Stimulated activated CD4-positive, alpha-beta T cell treated with anti-CD3 and anti-CD28 coated beads, TNF-alpha, amount 100 ng/mL, for 24 hours (primary cell): ENCODE results near the gene CAMKK1.

Experiments
- DNase-seq, 3 experiments: peaks; one replicate each; pipeline ENCODE4 v3.0.0-alpha.2; 2020; ENCODE audit warnings: low read depth in 3 of 3

The CAMKK1 gene

DNA sequence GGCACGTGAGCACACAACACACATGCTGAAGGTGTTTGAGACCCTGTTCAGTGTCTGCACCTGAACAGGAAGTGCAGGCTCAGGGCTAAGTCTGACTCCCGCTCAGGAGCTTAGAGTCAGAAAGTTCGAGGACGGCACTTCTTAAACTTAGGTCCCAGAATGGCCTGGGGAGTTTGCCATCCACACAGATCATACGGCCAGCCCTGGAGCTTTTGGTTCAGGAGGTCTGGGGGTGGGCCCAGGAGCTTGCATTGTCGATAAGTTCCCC is 4.0 kb upstream of the CAMKK1 start:
- no peak for DNase-seq

- DNase-seq: no peak
Observed at GRCh38 chr17:3896108-3896967, 3.5 kb upstream of the CAMKK1 start.

DNA sequence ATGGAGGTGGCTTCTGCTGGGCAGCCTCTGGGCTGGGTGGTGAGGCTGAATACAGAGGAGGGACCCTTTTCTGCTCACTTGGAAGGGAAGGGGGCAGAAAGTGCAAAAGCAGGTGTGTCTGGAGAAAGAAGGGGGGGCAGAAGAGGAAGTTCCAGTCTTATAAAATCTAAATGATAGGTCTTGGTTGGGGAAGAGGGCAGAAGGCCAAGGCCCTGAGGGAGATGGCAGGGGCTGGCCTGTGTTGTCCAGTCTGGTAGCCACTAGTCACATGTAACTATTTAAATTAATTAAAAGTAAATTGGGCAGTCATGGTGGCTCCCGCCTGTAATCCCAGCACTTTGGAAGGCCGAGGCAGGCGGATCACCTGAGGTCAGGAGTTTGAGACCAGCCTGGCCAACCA is 2.5 kb upstream of the CAMKK1 start:
- DNase-seq: no peak

DNA sequence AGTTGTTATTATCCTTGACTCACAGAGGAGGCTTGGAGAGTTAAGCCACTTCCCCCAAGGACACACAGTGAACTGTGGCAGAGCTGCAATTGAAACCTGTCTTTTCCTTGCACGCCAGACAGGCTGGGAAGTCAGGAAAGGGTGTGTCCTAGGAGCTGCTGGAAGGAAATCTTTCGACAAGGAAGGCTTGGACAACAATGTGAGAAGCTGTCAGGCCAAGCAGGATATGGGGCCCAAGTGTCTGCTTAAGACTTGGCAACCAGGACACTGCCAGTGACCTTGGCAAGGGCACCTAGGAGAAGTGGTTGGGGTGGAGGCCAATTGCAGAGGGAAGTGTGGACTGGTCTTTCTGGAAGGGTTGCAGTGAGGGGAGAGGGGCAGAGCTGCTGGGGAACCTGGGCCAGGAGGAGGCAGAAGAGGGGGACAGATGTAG is 2.1 kb upstream of the CAMKK1 start:
- no peak for DNase-seq

DNA sequence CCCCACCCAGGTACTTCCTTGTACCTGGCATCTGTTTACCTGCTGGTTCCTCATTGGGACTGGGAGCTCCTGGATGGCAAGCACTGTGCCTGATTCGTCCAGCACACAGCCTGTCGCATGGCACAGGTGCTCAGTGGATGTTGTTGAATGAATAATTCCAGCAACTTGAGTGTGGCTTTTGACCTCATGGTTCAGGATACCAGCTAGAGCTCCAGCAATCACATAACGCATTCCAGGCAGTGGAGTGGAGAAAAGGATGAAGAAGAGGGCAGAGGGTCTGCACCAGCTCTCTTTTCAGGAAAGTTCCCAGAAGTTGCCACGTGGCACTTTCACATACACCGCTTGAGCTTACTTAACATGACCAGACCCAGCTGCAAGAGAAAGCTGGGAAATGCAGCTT is 1.3 kb upstream of the CAMKK1 start:
- no peak for DNase-seq

DNA sequence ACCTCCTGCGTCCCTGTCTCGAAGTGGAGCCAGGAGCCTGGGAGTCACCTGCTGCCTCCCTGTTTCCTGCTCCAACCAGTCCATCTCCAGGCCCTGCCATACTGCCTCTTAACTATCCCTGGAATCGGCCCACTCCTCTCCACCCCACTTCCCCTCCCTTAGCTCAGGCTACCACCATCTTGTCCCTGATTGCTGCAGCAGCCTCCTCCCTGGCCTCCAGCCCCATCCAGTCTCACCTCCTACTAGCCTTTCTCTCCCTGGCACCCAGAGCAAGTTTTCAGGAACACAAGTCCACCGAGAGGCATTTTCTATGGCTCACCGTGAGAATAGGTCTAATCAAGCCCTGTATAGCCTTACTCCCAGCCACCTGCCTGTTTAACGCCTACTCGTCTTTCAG is 865 bp upstream of the CAMKK1 start:
- DNase-seq: no peak

DNA sequence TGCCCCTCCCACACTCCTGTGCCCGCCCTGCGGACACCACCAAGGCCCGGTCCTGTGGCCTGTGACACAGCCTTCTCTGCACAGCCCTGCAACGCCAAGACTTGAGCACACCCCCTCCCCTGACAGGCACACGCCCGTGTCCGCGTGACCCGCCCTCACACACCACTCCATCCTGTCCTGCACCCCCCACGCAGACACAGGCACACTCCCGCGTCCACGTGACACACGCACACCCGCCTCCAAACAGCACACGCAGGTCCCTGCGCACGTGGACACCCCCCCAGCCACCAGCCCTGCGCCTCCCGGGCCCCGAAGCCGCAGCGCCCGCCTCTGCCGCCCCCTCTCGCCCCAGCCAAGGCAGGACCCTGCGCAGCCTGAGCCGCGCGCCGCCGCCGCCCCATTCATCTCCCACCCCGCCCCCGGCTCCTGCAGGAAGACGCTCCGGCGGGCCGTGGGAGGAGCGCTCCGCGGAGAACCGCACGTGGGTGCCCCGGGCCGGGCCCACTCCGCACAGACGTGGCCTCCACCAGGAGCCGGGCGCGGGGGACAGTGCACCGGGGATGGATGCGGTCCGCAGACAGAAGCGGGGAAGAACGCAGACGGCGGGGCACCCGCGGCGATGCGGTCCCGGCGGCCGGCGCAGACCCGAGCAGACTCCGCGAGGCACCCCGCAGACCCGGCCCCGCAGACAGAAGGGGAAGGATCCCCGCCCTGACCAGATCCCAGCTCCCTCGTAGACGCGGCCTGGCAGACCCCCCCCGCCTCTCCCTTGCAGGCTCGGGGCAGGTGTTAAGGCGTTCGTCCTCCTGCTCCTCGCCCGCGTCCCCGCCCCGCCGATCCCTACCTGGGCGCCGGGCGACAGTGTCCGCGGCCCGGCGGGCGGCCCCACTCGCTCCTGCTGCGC is 506 bp downstream of the CAMKK1 start:
- peak; percentile 28 to 63 (median 34) for DNase-seq

- no peak for DNase-seq
Observed at GRCh38 chr17:3891626-3892094, 1.2 kb downstream of the CAMKK1 start.

- no peak for DNase-seq
Observed at GRCh38 chr17:3890878-3891219, 2.0 kb downstream of the CAMKK1 start.

GRCh38 chr17:3890082-3890877 is 2.6 kb downstream of the CAMKK1 start:
- DNase-seq: peak in 1 of 3 experiments; percentile 23

- no peak for DNase-seq
Observed at GRCh38 chr17:3889325-3890012, 3.4 kb downstream of the CAMKK1 start.

- DNase-seq: no peak
Observed at GRCh38 chr17:3888343-3889171, 4.3 kb downstream of the CAMKK1 start.

DNA sequence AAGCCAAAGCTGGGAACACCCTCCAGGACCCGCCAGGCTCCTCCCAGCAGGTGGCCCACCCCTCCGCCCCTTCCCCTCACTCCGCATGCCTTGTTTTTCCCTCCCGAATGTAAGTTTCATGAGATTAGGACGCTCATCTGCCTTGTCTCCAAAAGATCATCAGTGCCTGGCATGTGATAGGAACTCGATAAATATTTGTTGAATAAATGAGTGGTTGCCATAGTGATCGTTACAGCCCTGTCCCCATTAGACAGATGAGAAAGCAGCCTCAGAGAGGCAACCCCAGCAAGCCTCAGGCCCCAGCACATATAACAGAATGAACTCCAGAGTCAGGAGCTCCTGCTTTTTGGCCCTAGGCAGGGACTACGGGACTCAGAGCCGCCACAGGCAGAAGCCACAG is 5.0 kb downstream of the CAMKK1 start:
- DNase-seq: no peak

DNA sequence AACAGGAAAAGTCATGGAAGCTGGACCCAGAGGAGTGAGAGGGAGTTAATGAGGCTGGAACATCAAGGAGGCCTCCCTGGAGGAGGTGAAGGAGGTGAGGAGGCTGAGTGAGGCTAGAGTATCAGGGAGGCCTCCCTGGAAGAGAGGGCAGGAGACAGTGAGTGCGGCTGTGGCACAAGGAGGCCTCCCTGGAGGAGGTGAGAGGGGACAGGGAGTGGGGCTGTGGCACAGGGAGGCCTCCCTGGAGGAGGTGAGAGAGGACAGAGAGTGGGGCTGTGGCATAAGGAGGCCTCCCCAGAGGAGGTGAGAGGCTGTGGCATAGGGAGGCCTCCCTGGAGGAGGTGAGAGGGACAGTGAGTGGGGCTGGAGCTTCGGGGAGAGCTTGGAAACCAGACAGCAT is 5.5 kb downstream of the CAMKK1 start:
- no peak for DNase-seq

GRCh38 chr17:3886776-3887175 is 6.1 kb downstream of the CAMKK1 start:
- no peak for DNase-seq

DNA sequence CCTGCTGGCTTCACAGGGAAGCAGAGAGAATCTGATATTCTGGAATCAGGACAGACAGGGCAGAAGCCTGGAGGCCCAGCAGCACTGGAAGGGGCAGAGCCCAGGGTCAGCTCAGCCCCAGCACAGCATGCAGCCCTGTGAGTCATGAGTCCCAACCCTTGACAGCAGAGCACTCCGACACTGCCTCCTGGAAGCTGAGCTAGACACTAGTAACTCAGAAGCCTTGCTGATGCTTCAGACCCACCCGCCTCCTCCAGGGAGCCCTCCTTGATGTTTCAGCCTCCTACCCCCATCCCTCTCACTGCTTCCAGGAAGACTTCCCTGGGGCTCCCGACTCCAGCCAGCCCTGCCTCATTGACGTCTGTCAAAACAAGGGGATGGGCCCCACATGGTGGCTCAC is 6.9 kb downstream of the CAMKK1 start:
- no peak for DNase-seq

DNA sequence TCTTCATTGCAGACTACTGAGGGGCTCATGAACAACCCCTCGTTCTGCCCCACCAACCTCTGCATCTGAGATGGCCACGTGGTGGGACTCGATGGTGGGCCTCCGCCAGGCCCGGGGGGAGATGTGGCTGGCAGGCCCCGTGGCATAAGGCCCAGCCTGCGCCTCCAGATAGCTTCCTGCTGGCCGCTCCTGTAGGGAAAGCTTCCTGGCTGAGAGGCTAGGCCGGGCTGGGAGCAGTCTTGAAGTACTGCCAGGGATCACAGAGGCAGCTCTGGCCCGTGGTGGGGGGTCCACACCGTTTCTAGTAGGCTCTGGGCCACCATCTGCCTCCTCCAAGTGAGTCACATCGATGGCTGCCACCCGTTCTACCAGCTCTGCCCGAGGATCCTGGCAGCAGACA is 7.6 kb downstream of the CAMKK1 start:
- DNase-seq: no peak

DNA sequence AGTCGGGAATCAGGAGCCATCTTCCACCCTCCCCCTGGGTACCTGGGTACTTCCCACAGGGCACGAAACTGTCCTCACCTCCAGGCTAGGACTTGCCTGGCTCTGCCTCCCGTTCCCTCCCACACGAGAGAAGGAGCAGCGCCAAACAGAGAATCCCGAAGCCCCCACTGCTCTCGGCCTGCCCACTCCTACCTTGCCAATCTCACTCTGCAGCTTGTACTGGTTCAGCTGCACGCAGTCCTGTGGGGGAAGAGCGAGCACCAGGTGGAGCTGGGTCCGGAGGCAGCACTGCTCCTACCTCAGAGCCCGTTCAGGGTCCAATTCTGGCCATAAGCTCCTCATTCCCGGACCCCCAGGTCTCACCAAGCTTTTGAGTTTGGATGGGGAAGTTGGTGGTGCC is 8.7 kb downstream of the CAMKK1 start:
- no peak for DNase-seq

GRCh38 chr17:3882276-3882675 is 10.6 kb downstream of the CAMKK1 start:
- no peak for DNase-seq

GRCh38 chr17:3880983-3881382 is 11.9 kb downstream of the CAMKK1 start:
- DNase-seq: no peak
